Panc1 (cell line): ENCODE measurements around the gene SCUBE3. TPM values are rescaled to one million over a fixed set of nuclear protein-coding genes. Genes with fewer than 3 reads are reported as not detected.

Experiments used
- ATAC-seq: fragments of 200-7000 bp; cut with Tn5 transposase; 2 replicates; pipeline ENCODE4 v1.9.1; 2020; ENCODE audit warnings: mild to moderate bottlenecking, moderate library complexity
- BruUV-seq: library from RNA; stranded (reverse); fragments of 400-500 nt; replicated peaks from 2 replicates; lab custom pipeline; 2021; lab: Mats Ljungman, UMichigan
- CTCF ChIA-PET: fragments of 300-600 bp; sonication (Branson Sonifier 250); formaldehyde crosslinking; loops from one replicate; lab custom pipeline; 2022; ENCODE audit warnings: antibody characterized with exemption; lab: Charles Lee
- POLR2A ChIA-PET: fragments of 300-600 bp; sonication (Branson Sonifier 250); formaldehyde crosslinking; loops from one replicate; lab custom pipeline; 2022; ENCODE audit warnings: antibody characterized with exemption; lab: Charles Lee
- DNase-seq: peaks from one replicate; pipeline ENCODE4 v3.0.0-alpha.2; 2010; ENCODE audit warnings: low read depth, low spot score
- H3K27ac ChIP-seq: 2 replicates; pipeline ENCODE4 v1.5.1; 2011; ENCODE audit warnings: mild to moderate bottlenecking, low read length, inconsistent platforms
- H3K27me3 ChIP-seq: fragments of 200-500 bp; sonication (Bioruptor generic); 2 replicates; pipeline ENCODE4 v1.6.0; 2014; ENCODE audit warnings: low read length, inconsistent platforms; ENCODE audit not compliant: control insufficient read depth, insufficient read depth
- H3K36me3 ChIP-seq: fragments of 200-500 bp; sonication (Bioruptor generic); 2 replicates; pipeline ENCODE4 v1.5.1; 2014; ENCODE audit warnings: inconsistent platforms, mild to moderate bottlenecking, low read length, moderate library complexity; ENCODE audit not compliant: control insufficient read depth, insufficient read depth
- H3K4me1 ChIP-seq: 2 replicates; pipeline ENCODE4 v1.5.1; 2011; ENCODE audit warnings: inconsistent platforms, mild to moderate bottlenecking, low read length, moderate library complexity; ENCODE audit not compliant: control insufficient read depth, insufficient read depth
- H3K4me3 ChIP-seq, 2 experiments: 2 replicates each; pipeline ENCODE4 v1.5.1; 2011 to 2012; ENCODE audit warnings: low read depth in 2 of 2, low read length in 2 of 2, mild to moderate bottlenecking in 2 of 2, inconsistent platforms in 1 of 2, moderate library complexity in 1 of 2
- H3K9me3 ChIP-seq: fragments of 200-500 bp; sonication (Bioruptor generic); 2 replicates; pipeline ENCODE4 v1.5.1; 2014; ENCODE audit warnings: low read depth, mild to moderate bottlenecking, inconsistent platforms, low read length, moderate library complexity; ENCODE audit not compliant: control insufficient read depth, insufficient read depth
- POLR2AphosphoS5 ChIP-seq: IDR thresholded peaks from 2 replicates; pipeline ENCODE4 v1.6.1; 2012; ENCODE audit warnings: mild to moderate bottlenecking, low read depth, low read length, moderate library complexity
- REST ChIP-seq, 2 experiments: IDR thresholded peaks; 2 replicates each; pipeline ENCODE4 v1.6.1; 2011 to 2012; ENCODE audit warnings: low read depth in 2 of 2, control low read depth in 1 of 2, low read length in 1 of 2, mild to moderate bottlenecking in 1 of 2, moderate library complexity in 1 of 2; ENCODE audit not compliant: insufficient read depth in 1 of 2
- SIN3A ChIP-seq: IDR thresholded peaks from 2 replicates; pipeline ENCODE4 v1.6.1; 2012; ENCODE audit warnings: low read depth, mild to moderate bottlenecking, low read length, moderate library complexity, borderline replicate concordance; ENCODE audit not compliant: insufficient read depth
- TCF7L2 ChIP-seq: IDR thresholded peaks from 2 replicates; pipeline ENCODE4 v1.6.1; 2011; ENCODE audit warnings: mild to moderate bottlenecking, low read depth, low read length, inconsistent platforms
- in situ Hi-C: cut with HindIII; loops from 2 replicates; pipeline ENCODE4 v1.10.0; 2016; ENCODE audit warnings: low sequenced_read_pairs, low pct_unique_long_range_greater_than_20kb
- intact Hi-C: fragments of 100-400 bp; cut with micrococcal nuclease; formaldehyde crosslinking; loops from one replicate; pipeline ENCODE4 v1.10.0; 2022; ENCODE audit not compliant: unreplicated experiment
- total RNA-seq: library from RNA; stranded (reverse); gene quantifications from one replicate; pipeline ENCODE4 v1.2.1, GENCODE V29; 2021; ENCODE audit not compliant: unreplicated experiment
- TF ChIP-seq, protein P1 (sequence below): fragments of 450-650 bp; IDR thresholded peaks from 2 replicates; pipeline ENCODE4 v1.5.1; 2017; ENCODE audit warnings: mild to moderate bottlenecking

Gene SCUBE3
- total RNA-seq, 1 experiment from 2014 or later = 1.6 TPM

DNA sequence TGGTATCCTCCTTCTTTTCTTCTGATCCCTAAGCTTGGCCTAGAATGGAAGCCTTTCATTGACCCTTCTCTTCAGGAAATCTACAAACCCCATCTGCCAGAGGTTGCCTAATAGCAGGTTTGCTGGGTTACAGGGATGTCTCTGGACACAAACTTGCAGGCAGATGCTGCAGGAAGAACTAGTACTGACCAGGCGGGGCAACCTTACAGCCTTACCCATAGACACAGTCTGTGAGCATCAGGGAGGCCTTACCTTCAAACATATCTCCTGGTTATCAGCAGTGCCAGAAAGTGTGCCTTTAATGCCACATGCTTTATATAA is 2.6 kb downstream of the SCUBE3 start:
- ATAC-seq (no peak), DNase-seq (no peak)
- in situ Hi-C loops = no loop called here
- Histone ChIP-seq H3K36me3 (no peaks in the 10 kb centered on the region), H3K27ac (no peak overlapping the region), H3K27me3 (no peaks in the 10 kb centered on the region; the same call in 1 of the 2 replicates), H3K4me3 (no peak overlapping the region), H3K4me1 (peaks cover 14% of the 10 kb centered on the region; the same call in 1 of the 2 replicates), H3K9me3 (no peaks in the 10 kb centered on the region)
- intact Hi-C loops = no loop called here
- POLR2A ChIA-PET = no interaction called here
- no TSS peak for BruUV-seq
- CTCF ChIA-PET = interaction anchor here (1.8 kb wide), 1 partner anchor 10 kb away, joined by 4 read pairs; no protein-coding TSS in a partner anchor
- no peak for TF ChIP-seq REST (IDR thresholded peaks at IDR 0.05; ENCODE audit: insufficient read depth in 1 of 2, low read depth in 2 of 2, low read length in 1 of 2)
- TF ChIP-seq TCF7L2 = no peak
- no peak for TF ChIP-seq POLR2AphosphoS5
- TF ChIP-seq SIN3A = no peak

DNA sequence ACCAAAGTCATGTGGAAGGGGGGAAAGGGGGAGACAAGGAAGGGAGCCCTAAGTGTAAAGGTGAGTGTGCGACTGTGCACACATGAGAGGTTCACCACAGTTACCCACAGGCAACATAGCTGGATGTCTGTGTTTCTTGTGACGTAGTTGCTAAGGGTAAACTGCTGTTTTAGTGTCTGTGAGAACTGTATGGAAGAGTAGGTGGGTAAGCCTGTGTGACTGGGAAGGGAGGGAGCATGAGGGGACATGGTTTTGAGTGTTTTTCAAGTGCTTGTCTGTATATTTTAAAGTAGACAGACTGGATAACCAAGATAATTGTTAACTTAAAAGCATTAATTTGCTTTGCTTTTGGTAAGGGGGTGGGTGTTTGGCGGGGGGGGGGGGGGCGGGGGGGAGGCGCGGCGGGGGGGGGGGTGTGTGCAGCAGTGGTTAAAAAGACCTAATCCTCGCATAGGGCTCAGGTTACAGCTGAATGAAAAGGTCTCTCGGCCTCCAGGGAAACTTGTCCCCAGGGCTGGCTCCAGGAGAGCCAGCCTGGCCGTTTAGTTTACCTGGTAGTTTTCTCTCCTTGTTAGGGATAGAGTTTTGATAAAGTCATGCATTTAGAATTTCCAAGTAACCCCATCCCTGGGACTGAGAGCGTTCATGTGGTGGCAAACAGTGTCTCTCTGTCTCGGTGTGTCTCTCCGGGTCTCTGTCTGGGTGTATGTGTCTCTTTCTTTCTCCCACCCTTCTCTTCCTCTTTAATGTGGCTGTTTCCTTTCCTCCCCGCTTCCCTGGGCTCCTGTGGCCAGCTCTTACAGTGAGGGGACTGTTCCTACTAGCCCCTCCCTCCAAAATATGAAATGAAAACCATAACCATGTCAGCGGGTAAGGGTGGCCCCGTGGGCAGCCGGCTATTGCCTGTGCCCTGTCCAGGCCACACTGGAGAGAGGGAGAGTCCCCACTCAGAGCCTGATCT is 3.4 kb downstream of the SCUBE3 start:
- ChIA-PET CTCF (no interaction called here), POLR2A (no interaction called here)
- BruUV-seq = no TSS peak
- H3K4me3 ChIP-seq = no peak overlapping the region
- intact Hi-C loops = no loop called here
- no peak overlapping the region for H3K27ac ChIP-seq
- in situ Hi-C loops = no loop called here
- DNase-seq (no peak), ATAC-seq (no peak)
- peaks cover 14% of the 10 kb centered on the region; the same call in 1 of the 2 replicates for H3K4me1 ChIP-seq
- TF ChIP-seq SIN3A (no peak), POLR2AphosphoS5 (no peak), TCF7L2 (no peak), REST (IDR thresholded peaks at IDR 0.05; ENCODE audit: insufficient read depth in 1 of 2, low read depth in 2 of 2, low read length in 1 of 2) (no peak)
- TF ChIP-seq, protein P1, sequence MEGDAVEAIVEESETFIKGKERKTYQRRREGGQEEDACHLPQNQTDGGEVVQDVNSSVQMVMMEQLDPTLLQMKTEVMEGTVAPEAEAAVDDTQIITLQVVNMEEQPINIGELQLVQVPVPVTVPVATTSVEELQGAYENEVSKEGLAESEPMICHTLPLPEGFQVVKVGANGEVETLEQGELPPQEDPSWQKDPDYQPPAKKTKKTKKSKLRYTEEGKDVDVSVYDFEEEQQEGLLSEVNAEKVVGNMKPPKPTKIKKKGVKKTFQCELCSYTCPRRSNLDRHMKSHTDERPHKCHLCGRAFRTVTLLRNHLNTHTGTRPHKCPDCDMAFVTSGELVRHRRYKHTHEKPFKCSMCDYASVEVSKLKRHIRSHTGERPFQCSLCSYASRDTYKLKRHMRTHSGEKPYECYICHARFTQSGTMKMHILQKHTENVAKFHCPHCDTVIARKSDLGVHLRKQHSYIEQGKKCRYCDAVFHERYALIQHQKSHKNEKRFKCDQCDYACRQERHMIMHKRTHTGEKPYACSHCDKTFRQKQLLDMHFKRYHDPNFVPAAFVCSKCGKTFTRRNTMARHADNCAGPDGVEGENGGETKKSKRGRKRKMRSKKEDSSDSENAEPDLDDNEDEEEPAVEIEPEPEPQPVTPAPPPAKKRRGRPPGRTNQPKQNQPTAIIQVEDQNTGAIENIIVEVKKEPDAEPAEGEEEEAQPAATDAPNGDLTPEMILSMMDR = no peak
- H3K36me3 ChIP-seq = no peaks in the 10 kb centered on the region
- H3K27me3 ChIP-seq = no peaks in the 10 kb centered on the region; the same call in 1 of the 2 replicates
- H3K9me3 ChIP-seq = no peaks in the 10 kb centered on the region
